GM13976 (cell line): ENCODE data around the gene ZBED3.

ENCODE experiments used
- DNase-seq: peaks from one replicate; pipeline ENCODE4 v3.0.0; 2012; ENCODE audit warnings: low spot score
- in situ Hi-C: fragments of 300-500 bp; cut with MboI; formaldehyde crosslinking; loops from one replicate; pipeline ENCODE4 v1.12.0; 2022; ENCODE audit warnings: low sequenced_read_pairs, mixed read lengths, inconsistent platforms; ENCODE audit not compliant: unreplicated experiment
- TF ChIP-seq, protein P1 (sequence below): IDR thresholded peaks from 2 replicates; pipeline ENCODE4 v1.5.1; 2012; ENCODE audit warnings: borderline replicate concordance, mild to moderate bottlenecking; ENCODE audit not compliant: insufficient read depth; ENCODE audit errors: extremely low read depth, missing control alignments, control extremely low read depth

The ZBED3 gene

DNA sequence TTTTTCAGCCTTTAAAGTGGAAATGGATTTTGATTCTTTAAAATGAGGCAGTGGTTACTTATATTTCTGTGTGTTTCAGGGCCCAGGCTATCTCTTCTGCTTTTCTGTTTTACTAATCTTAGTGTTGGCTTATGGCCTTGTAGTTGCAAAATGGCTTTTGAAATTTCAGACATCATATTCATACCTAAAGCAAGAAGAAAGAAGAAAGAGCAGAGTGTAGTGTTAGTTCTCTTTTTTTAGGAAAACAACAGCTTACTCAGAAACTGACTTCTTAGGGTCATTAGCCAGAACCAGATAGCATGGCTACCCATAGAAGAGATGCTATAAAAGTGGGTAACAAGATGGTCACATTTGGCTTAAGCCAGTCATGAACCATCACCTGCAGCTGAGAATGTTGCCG lies 20.9 kb downstream of the ZBED3 start:
- in situ Hi-C loops: no loop called here
- TF ChIP-seq, protein P1, sequence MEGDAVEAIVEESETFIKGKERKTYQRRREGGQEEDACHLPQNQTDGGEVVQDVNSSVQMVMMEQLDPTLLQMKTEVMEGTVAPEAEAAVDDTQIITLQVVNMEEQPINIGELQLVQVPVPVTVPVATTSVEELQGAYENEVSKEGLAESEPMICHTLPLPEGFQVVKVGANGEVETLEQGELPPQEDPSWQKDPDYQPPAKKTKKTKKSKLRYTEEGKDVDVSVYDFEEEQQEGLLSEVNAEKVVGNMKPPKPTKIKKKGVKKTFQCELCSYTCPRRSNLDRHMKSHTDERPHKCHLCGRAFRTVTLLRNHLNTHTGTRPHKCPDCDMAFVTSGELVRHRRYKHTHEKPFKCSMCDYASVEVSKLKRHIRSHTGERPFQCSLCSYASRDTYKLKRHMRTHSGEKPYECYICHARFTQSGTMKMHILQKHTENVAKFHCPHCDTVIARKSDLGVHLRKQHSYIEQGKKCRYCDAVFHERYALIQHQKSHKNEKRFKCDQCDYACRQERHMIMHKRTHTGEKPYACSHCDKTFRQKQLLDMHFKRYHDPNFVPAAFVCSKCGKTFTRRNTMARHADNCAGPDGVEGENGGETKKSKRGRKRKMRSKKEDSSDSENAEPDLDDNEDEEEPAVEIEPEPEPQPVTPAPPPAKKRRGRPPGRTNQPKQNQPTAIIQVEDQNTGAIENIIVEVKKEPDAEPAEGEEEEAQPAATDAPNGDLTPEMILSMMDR: no peak
- no peak for DNase-seq

DNA sequence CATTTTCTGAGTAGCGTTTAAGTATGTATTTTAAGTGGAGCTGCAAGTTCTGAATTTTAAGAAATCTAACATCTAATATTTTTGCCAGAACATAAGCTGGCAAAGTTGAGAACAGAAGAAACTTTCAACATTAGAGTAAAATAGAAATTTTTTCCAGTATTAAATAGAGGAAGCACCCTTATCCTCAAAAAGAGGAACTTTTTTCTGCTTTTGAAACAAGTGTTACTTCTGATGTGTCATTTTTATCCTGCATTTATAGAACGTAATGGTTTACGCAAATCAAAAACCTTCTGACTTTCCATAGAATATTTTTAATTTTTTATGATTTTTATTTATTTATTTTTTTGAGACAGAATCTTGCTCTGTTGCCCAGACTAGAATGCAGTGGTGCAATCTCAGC lies 21.8 kb downstream of the ZBED3 start:
- in situ Hi-C loops: no loop called here
- TF ChIP-seq, protein P1: no peak
- DNase-seq: no peak

DNA sequence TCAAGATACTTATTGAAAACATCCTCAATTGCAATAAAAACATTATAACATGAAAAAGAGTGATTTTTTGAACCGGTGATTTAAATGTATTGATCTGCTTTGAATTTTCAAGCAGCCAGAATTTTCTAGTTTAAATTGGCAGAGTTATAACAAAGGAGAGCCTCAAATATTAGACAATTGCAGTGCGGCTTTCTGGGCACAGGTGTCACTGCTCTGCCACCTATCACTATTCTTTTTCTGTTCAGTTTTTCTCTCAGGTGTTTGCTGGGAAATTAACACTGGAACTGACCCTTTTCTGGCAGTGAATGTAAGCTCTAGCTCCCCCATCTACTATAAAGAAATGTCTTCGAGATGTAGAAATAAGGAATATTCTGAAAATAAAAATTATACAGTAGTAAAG lies 23.0 kb downstream of the ZBED3 start:
- TF ChIP-seq, protein P1: no peak
- DNase-seq: no peak
- in situ Hi-C loops: no loop called here

DNA sequence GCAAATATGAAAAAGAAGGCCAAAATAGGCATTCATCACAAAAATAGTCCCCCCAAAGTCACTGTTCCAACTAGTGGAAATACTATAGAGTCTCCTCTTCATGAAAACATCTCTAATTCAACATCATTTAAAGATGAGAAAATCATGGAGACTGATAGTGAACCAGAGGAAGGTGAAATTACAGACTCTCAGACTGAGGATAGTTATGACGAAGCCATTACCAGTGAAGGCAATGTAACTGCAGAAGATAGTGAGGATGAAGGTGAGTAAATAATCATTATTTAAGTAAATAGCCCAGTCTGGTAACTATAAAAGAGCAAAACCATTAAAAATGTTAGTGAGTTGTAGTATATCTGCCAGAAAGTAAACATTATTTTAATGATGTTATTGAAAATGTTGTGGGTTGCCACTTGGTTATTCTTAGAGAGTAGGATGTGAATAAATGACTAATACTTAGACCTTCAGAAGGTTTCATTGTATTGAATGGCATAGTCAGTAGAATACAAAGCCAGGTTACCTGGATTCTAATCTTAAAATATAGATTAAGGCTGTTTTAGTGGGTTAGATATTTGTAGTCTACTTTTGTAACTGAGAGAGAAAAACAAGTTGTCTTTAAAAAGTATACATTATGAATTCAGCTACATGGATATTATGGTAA lies 40.5 kb downstream of the ZBED3 start:
- TF ChIP-seq, protein P1: no peak
- DNase-seq: no peak
- in situ Hi-C loops: no loop called here

DNA sequence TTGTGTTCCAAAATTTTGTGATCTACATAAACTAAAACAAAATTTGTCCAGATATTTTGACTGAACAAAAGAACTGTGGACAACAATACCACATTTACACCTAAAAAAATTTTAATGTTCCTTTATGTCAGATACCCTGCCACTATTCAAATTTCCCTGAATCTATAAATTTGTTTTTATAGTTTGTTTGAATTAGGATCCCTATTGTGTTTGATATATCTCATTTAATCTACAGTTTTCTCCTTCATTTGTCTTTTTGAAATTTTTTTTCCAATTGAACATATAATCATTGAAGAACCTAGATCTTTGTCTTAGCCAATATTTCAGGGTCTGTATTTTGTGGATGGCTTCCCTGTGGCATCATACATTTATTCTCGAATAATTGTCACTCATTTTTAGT lies 51.1 kb downstream of the ZBED3 start:
- TF ChIP-seq, protein P1: no peak
- in situ Hi-C loops: no loop called here
- DNase-seq: no peak

DNA sequence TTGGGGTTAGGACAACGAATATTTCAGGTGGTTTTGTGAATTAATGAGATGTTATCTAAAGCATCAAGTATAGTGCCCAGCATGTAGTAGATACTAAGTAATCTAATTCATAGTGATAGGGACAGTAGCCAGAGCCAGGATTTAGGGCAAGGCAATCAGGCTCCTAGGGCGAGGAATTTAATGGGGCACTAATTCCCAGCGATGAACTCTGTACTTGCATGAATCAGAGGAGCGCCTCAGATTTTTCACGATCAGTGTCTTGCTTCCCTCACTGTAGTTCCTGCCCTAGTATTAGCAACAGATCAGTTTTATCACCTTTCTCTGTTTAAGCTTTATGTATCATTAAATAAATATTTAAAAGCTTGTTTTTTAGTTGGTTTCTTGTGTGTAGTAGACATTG lies 53.7 kb downstream of the ZBED3 start:
- in situ Hi-C loops: no loop called here
- no peak for DNase-seq
- TF ChIP-seq, protein P1: no peak

DNA sequence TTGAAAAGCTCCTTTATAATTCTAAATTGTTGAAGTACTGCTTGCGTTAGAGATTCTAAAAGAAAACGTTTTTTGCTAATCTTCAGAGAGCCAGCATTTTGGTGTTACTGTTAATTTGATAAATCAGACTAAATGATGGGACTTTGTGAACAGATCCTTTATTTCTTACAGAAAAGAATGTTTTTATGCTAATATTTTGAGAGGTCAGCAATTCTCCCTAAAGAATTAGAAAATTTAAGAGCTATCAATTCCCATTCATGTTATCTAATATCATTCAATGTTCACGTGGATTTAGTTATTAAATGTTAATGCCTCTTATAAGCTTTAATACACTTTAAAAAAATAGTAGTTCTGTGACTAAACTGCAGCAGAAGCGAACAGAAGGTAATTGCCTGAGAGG lies 54.5 kb downstream of the ZBED3 start:
- in situ Hi-C loops: no loop called here
- TF ChIP-seq, protein P1: no peak
- DNase-seq: no peak
